HG03460 (cell line): Measurements from ENCODE around the gene FBN2.

Experiments
- ATAC-seq: cut with Tn5 transposase; IDR thresholded peaks from one replicate; pipeline ENCODE4 v1.9.1; 2021; ENCODE audit not compliant: unreplicated experiment

The FBN2 gene

DNA sequence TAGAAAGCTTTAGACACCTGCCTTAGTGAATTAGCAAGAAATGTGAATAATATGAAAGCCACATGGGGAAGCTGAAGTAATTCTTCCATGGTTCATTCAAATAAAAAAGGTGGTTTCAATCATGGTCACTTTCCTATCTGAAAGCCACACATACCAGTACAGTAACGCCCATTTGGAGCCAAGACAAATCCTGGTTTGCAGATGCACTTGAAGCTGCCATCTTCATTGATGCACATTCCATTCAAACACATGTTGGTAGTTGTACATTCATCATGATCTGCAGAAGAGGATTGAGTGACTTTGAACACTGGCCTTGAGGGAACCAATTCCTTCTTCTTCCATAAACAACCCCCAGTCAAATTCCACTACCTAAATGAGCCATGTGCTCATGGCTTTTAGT is 161.5 kb downstream of the FBN2 start:
- no peak for ATAC-seq

- no peak for ATAC-seq
Measured at GRCh38 chr5:128366147-128366546, 171.9 kb downstream of the FBN2 start.

GRCh38 chr5:128362370-128362769 is 175.7 kb downstream of the FBN2 start:
- ATAC-seq = no peak

- ATAC-seq = no peak
Measured at GRCh38 chr5:128358826-128359225, 179.2 kb downstream of the FBN2 start.

GRCh38 chr5:128357226-128357625 is 180.8 kb downstream of the FBN2 start:
- no peak for ATAC-seq

- ATAC-seq = no peak
Measured at GRCh38 chr5:128355961-128356360, 182.1 kb downstream of the FBN2 start.

- ATAC-seq = no peak
Measured at GRCh38 chr5:128353441-128354107, 184.5 kb downstream of the FBN2 start.

DNA sequence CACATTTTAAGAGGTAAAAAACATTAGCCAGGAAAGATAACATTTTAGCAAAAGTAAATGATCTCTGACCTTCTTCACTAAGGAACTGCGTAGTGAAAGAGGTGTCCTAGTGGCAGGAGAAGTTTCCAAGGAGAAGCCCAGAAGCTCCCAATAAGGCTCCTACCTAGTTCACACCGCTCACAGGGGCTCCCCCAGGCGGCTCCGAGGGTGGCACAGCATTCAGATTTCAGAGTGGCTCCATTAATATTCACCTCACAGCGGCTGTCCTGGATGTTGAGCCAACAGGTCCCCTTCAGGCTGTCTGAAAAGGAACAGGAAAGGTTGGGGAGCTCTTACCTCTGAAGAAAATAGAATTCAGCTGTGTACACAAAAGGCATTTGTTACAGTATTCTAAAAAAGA is 187.3 kb downstream of the FBN2 start:
- ATAC-seq = no peak

GRCh38 chr5:128349044-128349858 is 188.8 kb downstream of the FBN2 start:
- no peak for ATAC-seq

DNA sequence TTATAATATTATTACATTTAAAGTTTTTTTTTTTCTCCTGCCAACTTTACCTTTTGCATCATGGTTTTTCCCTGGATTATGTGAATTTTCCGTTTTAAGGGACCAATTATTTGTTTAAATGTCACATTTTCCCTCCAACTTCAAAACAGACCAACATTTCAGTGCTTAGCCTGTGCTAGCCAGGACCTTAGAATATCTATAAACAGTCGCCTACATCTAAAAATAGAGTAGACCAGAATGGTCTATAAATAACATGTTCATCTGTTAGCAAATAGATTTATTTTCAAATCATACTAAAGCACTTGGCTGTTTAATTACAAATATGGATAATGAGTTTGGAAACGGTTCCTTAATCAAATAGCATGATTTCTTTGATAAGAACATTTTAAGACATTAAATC is 192.0 kb downstream of the FBN2 start:
- no peak for ATAC-seq

DNA sequence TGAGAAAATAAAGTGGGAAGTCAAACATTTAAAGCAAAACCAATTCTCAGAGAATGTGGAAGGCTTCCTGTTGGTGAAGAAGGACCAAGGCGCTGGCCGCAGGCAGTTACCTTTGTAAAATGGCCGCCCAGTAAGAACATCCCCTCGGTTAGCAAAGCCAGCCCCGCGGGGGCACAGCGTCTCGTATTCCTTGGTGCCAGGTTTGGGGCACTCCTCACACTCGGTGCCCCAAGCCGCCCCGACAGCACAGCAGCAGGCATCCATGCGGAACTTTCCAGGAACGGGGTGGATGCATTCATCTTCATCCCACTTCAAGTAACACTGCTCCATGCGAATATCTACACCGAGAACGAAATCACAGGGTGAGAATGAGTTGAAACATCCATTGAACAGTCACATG is 192.8 kb downstream of the FBN2 start:
- ATAC-seq = no peak

DNA sequence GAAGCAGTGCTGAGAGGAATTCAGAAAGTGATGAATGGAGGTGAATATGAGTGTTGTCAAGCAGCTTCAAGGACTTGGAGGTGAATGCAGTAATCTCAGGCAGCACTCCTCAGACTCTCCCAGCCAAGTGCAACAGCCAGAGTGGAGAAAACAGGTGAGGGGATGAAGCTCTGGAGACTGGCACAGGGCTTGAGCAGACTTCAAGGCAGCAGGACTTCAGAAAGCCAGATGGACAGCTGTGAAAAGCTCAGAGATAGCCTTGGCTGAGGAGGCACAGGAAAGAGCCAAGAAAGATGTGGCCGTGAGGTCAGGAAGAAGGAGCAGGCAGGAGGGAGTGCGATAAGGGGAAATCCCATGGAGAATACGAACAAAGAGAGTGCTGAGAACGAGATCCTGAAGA is 194.9 kb downstream of the FBN2 start:
- no peak for ATAC-seq

GRCh38 chr5:128341056-128341455 is 197.0 kb downstream of the FBN2 start:
- no peak for ATAC-seq

GRCh38 chr5:128340648-128341047 is 197.4 kb downstream of the FBN2 start:
- ATAC-seq = no peak

- no peak for ATAC-seq
Measured at GRCh38 chr5:128339585-128339984, 198.5 kb downstream of the FBN2 start.

GRCh38 chr5:128338649-128339048 is 199.4 kb downstream of the FBN2 start:
- no peak for ATAC-seq

- no peak for ATAC-seq
Measured at GRCh38 chr5:128335339-128335738, 202.7 kb downstream of the FBN2 start.

DNA sequence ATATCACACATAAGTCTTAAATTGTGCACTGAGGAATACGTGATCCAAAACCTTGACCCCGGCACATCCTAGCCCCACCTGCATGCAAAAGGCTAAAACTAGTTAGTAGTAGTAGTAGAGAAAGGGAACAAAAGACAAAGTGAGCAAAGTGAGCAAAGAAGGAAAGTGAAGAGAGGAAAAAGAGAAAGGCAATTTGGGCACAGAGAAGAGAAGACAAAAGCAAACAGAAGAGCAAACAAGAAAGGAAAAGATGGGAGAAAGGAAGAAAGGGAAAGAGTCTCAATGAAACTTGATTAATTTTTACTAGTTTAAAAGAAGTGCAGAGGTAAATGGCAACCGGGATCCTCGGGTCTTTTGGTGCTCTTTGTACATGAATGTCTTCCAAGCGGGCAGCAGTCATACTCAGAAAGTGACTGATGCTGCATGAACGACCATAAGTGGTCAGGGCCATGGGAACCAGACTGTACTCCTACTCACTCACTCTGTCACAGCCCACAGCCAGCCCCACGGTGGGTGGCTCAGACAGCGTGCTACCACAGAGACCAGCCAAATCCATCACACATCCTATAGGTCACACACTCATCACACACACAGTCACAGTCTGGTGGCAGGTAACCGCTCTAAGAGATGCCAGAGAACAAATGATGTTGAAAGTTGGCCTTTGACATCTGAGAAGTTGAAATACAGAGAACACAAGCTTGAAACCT is 203.9 kb downstream of the FBN2 start:
- ATAC-seq = no peak

GRCh38 chr5:128331261-128331660 is 206.8 kb downstream of the FBN2 start:
- no peak for ATAC-seq

GRCh38 chr5:128329386-128329939 is 208.6 kb downstream of the FBN2 start:
- ATAC-seq = no peak

DNA sequence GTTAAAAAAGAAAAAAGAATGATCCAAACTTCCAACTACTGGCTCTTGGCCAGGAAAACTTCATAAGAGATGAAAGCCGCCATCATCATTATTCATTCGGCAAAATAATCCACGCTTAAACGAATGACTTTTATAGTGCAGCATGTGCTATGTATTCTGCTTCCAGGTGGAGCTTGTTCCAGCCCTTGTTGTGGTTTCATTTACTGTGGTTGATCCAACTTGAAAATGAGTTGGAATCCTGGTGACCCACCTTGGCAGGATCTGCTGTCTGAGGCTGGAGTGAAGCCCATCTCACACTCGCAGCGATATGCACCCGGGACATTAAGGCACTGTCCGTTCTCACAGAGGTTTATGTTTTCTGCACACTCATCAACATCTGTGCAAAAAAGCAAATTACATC is 209.6 kb downstream of the FBN2 start:
- ATAC-seq = no peak

DNA sequence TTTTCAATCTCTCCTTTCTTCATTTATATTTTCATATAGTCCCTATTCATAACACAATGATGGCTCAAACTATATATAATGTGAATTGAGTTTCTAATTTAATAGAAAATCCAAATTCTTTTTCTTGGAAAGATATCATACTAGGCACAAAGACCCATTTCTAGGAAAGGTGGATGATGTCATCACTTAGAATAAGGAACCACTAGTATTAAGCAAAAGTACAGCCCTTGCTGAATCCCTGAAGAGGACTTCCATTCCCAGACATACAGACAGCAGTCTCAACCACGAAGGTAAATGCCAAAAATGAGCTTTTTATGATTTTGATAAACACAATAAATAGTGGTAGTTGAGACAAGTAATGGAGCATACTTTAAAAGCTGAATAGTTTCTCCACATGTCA is 210.0 kb downstream of the FBN2 start:
- ATAC-seq = no peak
